DOHH2 (cell line): ENCODE results near the gene KPNA6.

Source experiments
- H3F3A ChIP-seq: fragments of 200-600 bp; sonication (generic), shearing (Covaris generic); 2 replicates; pipeline ENCODE4 v1.6.0; 2016; ENCODE audit warnings: antibody characterized with exemption, mild to moderate bottlenecking; ENCODE audit not compliant: control insufficient read depth, insufficient read depth
- H3K27ac ChIP-seq: fragments of 200-600 bp; sonication (generic); 2 replicates; pipeline ENCODE4 v1.5.1; 2014; ENCODE audit warnings: low read depth, mild to moderate bottlenecking, low read length, moderate library complexity
- H3K27me3 ChIP-seq: fragments of 200-600 bp; sonication (generic); 2 replicates; pipeline ENCODE4 v1.6.1; 2014; ENCODE audit warnings: mild to moderate bottlenecking, low read length, mixed read lengths; ENCODE audit not compliant: control insufficient read depth
- H3K36me3 ChIP-seq: fragments of 200-600 bp; sonication (generic); 2 replicates; pipeline ENCODE4 v1.6.1; 2014; ENCODE audit warnings: mild to moderate bottlenecking, low read length, moderate library complexity, mixed read lengths; ENCODE audit not compliant: control insufficient read depth
- H3K4me1 ChIP-seq: fragments of 200-600 bp; sonication (generic); 2 replicates; pipeline ENCODE4 v1.6.1; 2014; ENCODE audit warnings: mild to moderate bottlenecking, low read length, mixed read lengths; ENCODE audit not compliant: control insufficient read depth
- H3K4me2 ChIP-seq: fragments of 200-600 bp; sonication (generic); 2 replicates; pipeline ENCODE4 v1.6.0; 2014; ENCODE audit warnings: mild to moderate bottlenecking, low read length, moderate library complexity
- H3K4me3 ChIP-seq: fragments of 200-600 bp; sonication (generic); 2 replicates; pipeline ENCODE4 v1.5.1; 2014; ENCODE audit warnings: mild to moderate bottlenecking, low read length, mixed read lengths
- H3K79me2 ChIP-seq: fragments of 200-600 bp; sonication (generic); 2 replicates; pipeline ENCODE4 v1.6.1; 2014; ENCODE audit warnings: mild to moderate bottlenecking, low read length, mixed read lengths; ENCODE audit not compliant: control insufficient read depth
- H3K9me2 ChIP-seq: fragments of 200-600 bp; sonication (generic); replicated peaks from 2 replicates; pipeline ENCODE4 v1.6.1; 2014; ENCODE audit warnings: mild to moderate bottlenecking, low read length, mixed read lengths; ENCODE audit not compliant: control insufficient read depth
- H3K9me3 ChIP-seq: fragments of 200-600 bp; sonication (generic); 2 replicates; pipeline ENCODE4 v1.6.1; 2014; ENCODE audit warnings: antibody characterized with exemption, low read length, mixed read lengths; ENCODE audit not compliant: control insufficient read depth, insufficient read depth
- H4K20me1 ChIP-seq: fragments of 200-600 bp; sonication (generic); 2 replicates; pipeline ENCODE4 v1.6.0; 2014; ENCODE audit warnings: low read depth, mild to moderate bottlenecking, antibody characterized with exemption, low read length, moderate library complexity; ENCODE audit not compliant: control insufficient read depth, insufficient read depth
- CTCF ChIP-seq: fragments of 200-600 bp; sonication (generic); IDR thresholded peaks from one replicate; pipeline ENCODE4 v1.5.1; 2014; ENCODE audit warnings: antibody characterized with exemption, mild to moderate bottlenecking, low read depth, low read length; ENCODE audit not compliant: poor library complexity, severe bottlenecking
- EZH2phosphoT487 ChIP-seq: fragments of 200-600 bp; sonication (generic); IDR thresholded peaks from 2 replicates; pipeline ENCODE4 v1.6.1; 2017; ENCODE audit warnings: borderline replicate concordance, mild to moderate bottlenecking, antibody characterized with exemption, low read length, moderate library complexity, mixed read lengths

Gene KPNA6

GRCh38 chr1:32178380-32179192 is 70.7 kb downstream of the KPNA6 start:
- H3K4me1 ChIP-seq, result peaks cover 32% of the 10 kb centered on the region
- H3K4me3 ChIP-seq, result peak overlapping the region; percentile 87
- peaks cover 35% of the 10 kb centered on the region for H3K36me3 ChIP-seq
- H4K20me1 ChIP-seq, result peaks cover 3% of the 10 kb centered on the region; the same call in 1 of the 2 replicates
- peaks cover 36% of the 10 kb centered on the region for H3K79me2 ChIP-seq
- H3K27ac ChIP-seq, result peak overlapping the region; percentile 73
- H3K27me3 ChIP-seq, result no peaks in the 10 kb centered on the region
- peak overlapping the region; percentile 97 for H3K4me2 ChIP-seq
- H3F3A ChIP-seq, result peaks cover 17% of the 10 kb centered on the region
- TF ChIP-seq EZH2phosphoT487 (no peak), CTCF (no peak)
- no peaks in the 10 kb centered on the region for H3K9me2 ChIP-seq
- H3K9me3 ChIP-seq, result no peaks in the 10 kb centered on the region

- H3K4me3 ChIP-seq, result peak overlapping the region; percentile 87
- peaks cover 32% of the 10 kb centered on the region for H3K4me1 ChIP-seq
- no peaks in the 10 kb centered on the region for H3K9me2 ChIP-seq
- TF ChIP-seq CTCF (no peak), EZH2phosphoT487 (no peak)
- H3K36me3 ChIP-seq, result peaks cover 35% of the 10 kb centered on the region
- H3K9me3 ChIP-seq, result no peaks in the 10 kb centered on the region
- peaks cover 17% of the 10 kb centered on the region for H3F3A ChIP-seq
- peak overlapping the region; percentile 73 for H3K27ac ChIP-seq
- H3K4me2 ChIP-seq, result peak overlapping the region; percentile 97
- H3K79me2 ChIP-seq, result peaks cover 40% of the 10 kb centered on the region
- H3K27me3 ChIP-seq, result no peaks in the 10 kb centered on the region
- H4K20me1 ChIP-seq, result peaks cover 3% of the 10 kb centered on the region; the same call in 1 of the 2 replicates
These were observed 71.3 kb downstream of the KPNA6 start for GRCh38 chr1:32179193-32179442.

DNA sequence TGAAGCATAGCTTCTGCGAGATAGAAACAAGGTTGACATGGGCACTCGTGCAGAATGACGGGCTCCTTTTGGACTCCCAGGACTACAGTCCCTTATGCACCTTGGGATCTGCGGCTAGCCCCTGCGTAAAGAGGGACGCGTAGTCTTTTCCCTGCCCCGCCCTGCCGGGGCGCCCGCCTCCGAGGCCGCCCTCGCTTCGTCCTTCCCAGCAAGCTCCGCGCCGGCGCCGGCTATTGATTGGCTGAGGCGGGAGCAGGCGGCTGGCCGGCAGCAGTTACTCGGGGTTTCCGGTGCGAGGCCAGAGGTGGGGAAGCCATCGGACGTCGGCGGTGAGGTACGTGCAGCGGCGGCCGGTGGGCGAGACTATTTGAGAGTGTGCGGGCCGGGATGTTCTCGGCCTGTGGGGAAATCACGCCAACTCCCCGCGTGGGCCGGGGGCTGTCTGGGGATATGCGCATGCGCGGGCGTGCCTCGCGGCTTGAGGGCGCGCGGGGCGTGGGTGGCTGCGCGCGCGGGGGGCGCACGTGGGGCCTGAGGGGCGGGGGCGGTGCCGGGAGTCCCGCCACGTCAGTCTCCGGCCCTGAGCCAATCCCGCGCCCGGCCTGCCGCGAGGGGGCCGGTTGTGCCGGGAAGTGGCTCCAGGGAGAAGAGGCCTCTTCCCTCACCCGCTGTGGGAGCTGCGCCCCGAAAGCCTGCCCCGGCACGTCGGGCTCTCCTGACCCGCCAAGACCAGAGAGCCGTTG is 71.8 kb downstream of the KPNA6 start, which contains the start of gene TXLNA:
TXLNA (plus strand) TSS at position 233 of the 743 bp plus-strand sequence. CDS start 671 bp downstream, outside the sequence.
- no peaks in the 10 kb centered on the region for H3K27me3 ChIP-seq
- no peak for TF ChIP-seq CTCF
- no peak for TF ChIP-seq EZH2phosphoT487
- H4K20me1 ChIP-seq, result peaks cover 3% of the 10 kb centered on the region; the same call in 1 of the 2 replicates
- H3K79me2 ChIP-seq, result peaks cover 45% of the 10 kb centered on the region
- H3K9me3 ChIP-seq, result no peaks in the 10 kb centered on the region
- peaks cover 32% of the 10 kb centered on the region for H3K4me1 ChIP-seq
- peak within 1 kb of the TSS; percentile 87 for H3K4me3 ChIP-seq
- no peaks in the 10 kb centered on the region for H3K9me2 ChIP-seq
- peak within 1 kb of the TSS; percentile 97 for H3K4me2 ChIP-seq
- peaks cover 40% of the 10 kb centered on the region for H3K36me3 ChIP-seq
- H3F3A ChIP-seq, result peaks cover 17% of the 10 kb centered on the region
- peak within 1 kb of the TSS; percentile 73 for H3K27ac ChIP-seq
